ENCODE measurements around the gene DPH7.
"Not testable (repeated sequence)": the region's sequence is repeated elsewhere in the genome, so short reads cannot be mapped to it uniquely, and the experiment has no call there.

Gene DPH7

DNA sequence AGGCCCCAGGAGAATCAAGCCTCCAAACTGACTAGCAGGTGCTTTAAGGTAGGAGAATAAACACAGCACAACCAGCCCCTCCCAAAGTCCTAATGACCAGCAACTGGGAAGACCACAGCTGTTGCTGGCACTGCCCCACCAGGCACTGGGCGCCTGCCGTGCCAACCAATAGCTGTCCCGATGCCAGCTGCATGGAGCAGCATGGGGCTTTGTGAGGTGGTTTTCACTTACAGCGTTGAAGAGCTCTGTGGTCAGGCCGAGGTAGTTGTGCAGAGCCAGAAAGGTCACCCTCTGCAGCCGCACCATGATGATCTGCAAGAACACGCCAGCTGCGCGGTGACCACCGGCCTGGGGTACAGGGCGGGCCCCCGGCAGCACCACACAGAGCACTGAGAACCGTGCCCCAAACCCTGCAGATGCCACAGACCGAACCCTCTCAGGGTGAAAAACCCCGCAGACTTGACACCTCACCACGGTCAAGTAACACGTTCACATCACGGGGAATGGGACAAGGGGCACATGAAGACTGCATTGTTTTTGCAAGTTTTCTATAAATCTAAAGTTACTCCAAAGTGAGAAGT is 57.2 kb downstream of the DPH7 start:
- no peak overlapping the region for H3K9ac ChIP-seq (ENCODE audit: low read length)
- no peaks in the 10 kb centered on the region for H3K36me3 ChIP-seq (ENCODE audit: control insufficient read depth, low read depth, low read length)
- no peaks in the 10 kb centered on the region for H3K9me3 ChIP-seq (ENCODE audit: control insufficient read depth, low read depth, low read length)
- H3K4me3 ChIP-seq (ENCODE audit: low read length): no peak overlapping the region
- no peaks in the 10 kb centered on the region for H3K27me3 ChIP-seq (ENCODE audit: control insufficient read depth, insufficient read depth, low read length)
- H3K4me1 ChIP-seq (ENCODE audit: control insufficient read depth, low read depth, low read length): no peaks in the 10 kb centered on the region
- no peak overlapping the region for H3K27ac ChIP-seq (ENCODE audit: low read length)

DNA sequence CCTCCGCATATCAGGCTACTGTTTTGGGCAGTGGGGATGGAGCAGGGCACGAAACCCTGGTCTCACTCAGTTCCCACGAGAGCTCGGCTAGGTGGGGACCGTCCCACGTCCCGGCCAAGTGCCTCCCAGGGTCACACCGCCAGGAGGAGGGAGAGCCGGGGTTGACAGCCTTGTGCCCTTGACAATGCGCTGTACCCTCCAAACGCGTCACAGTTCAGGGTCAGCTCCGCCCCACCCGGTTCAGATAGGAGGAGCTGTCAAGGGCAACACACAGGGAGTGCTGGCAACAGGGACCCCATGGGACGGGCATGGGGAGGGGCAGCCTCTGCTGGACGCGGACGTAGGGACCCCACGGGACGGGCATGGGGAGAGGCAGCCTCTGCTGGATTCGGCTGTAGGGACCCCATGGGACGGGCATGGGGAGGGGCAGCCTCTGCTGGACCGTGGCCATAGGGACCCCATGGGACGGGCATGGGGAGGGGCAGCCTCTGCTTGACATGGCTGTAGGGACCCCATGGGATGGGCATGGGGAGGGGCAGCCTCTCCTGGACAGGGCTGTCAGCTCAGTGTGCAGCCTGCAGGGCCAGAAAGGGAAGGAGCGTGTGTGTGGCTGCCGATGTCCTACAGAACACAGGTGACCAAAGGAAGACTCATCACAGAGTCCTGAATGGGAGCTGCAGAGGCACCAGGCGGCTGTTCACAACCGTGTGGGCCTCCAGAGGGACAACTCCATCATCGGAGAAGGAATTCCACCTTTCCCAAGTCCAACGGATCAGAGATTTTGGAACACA is 57.9 kb downstream of the DPH7 start:
- Histone ChIP-seq H3K4me1 (ENCODE audit: control insufficient read depth, low read depth, low read length) (no peaks in the 10 kb centered on the region), H3K9me3 (ENCODE audit: control insufficient read depth, low read depth, low read length) (no peaks in the 10 kb centered on the region), H3K36me3 (ENCODE audit: control insufficient read depth, low read depth, low read length) (no peaks in the 10 kb centered on the region), H3K27me3 (ENCODE audit: control insufficient read depth, insufficient read depth, low read length) (no peaks in the 10 kb centered on the region), H3K27ac (ENCODE audit: low read length) (no peak overlapping the region), H3K4me3 (ENCODE audit: low read length) (no peak overlapping the region), H3K9ac (ENCODE audit: low read length) (no peak overlapping the region)

DNA sequence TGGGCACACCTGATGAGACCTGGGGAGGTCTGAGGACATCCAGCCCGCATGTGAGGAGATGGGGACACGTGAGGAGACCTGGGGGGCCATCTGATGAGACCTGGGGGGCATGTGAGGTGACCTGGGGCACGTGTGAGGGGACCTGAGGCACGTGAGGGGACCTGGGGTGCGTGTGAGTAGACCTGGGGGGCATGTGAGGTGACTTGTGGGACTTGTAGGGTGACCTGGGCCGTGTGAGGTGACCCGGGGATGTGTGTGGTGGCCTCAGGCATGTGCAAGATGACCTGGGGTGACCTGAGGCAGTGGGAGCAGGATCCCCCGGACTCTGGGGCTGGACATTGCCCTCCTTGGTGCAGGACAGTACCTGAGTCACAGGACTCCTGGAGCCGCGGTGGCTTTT is 59.2 kb downstream of the DPH7 start:
- Histone ChIP-seq H3K27ac (ENCODE audit: low read length) (no peak overlapping the region), H3K27me3 (ENCODE audit: control insufficient read depth, insufficient read depth, low read length) (no peaks in the 10 kb centered on the region), H3K9me3 (ENCODE audit: control insufficient read depth, low read depth, low read length) (no peaks in the 10 kb centered on the region), H3K4me1 (ENCODE audit: control insufficient read depth, low read depth, low read length) (no peaks in the 10 kb centered on the region), H3K36me3 (ENCODE audit: control insufficient read depth, low read depth, low read length) (no peaks in the 10 kb centered on the region), H3K4me3 (ENCODE audit: low read length) (no peak overlapping the region), H3K9ac (ENCODE audit: low read length) (no peak overlapping the region)

DNA sequence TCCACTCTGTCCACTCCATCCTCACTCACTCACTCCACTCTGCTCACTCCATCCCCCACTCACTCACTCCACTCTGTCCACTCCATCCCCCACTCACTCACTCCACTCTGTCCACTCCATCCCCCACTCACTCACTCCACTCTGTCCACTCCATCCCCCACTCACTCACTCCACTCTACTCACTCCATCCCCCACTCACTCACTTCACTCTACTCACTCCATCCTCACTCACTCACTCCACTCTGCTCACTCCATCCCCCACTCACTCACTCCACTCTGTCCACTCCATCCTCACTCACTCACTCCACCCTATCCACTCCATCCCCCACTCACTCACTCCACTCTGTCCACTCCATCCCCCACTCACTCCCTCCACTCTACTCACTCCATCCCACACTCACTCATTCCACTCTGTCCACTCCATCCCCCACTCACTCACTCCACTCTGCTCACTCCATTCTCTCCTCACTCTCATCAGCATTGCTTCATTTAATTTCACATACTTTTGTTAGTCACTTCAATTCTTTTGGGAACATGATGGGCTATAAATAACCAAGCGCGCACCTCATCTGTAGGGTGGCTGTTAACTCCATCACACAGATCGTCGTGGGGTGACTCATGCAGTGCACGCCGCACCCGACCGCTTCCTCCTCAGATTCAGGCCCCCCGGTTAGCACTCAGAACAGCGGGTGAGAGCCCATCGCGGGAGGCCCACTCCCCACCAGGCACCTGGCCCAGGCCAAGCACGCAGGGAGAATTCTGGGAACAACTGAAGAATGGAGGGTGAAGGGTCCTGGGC is 59.9 kb downstream of the DPH7 start:
- not testable (repeated sequence) for H3K4me3 ChIP-seq (ENCODE audit: low read length); H3K4me1 ChIP-seq (ENCODE audit: control insufficient read depth, low read depth, low read length); H3K27me3 ChIP-seq (ENCODE audit: control insufficient read depth, insufficient read depth, low read length); H3K9me3 ChIP-seq (ENCODE audit: control insufficient read depth, low read depth, low read length); H3K36me3 ChIP-seq (ENCODE audit: control insufficient read depth, low read depth, low read length); H3K9ac ChIP-seq (ENCODE audit: low read length); H3K27ac ChIP-seq (ENCODE audit: low read length)

DNA sequence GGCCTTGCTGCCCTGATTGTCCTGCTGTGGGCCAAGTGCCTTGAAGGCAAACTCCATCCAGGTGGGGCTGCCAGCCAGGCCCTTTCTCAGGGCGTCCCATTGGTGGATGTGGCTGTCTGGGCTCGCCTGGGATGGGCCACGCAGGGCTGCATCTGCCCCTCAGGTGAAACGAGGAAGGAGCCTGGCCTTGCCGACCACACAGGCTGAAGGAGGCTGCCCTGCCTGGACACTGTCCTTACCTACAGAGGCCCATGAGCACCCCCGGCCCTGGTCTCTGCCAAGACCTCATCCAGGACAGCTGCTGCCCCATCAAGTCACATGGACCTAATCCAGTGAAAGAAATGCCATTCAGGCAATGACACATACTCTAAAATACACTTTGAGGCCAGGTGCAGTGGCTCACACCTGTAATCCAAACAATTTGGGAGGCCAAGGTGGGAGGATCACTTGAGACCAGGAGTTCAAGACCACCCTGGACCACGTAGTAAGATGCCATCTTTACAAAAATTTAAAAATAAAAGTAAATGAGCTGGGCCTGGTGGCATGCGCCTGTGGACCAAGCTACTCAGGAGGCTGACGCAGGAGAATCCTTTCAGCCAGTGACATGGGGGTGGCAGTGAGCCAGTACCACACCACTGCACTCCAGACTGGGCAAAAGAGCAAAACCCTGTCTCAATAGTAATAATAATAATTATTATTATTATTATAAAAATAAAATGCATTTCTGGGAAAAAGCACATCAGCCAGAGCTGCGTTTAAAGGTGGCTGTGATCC is 62.4 kb downstream of the DPH7 start:
- H3K9me3 ChIP-seq (ENCODE audit: control insufficient read depth, low read depth, low read length): no peaks in the 10 kb centered on the region

DNA sequence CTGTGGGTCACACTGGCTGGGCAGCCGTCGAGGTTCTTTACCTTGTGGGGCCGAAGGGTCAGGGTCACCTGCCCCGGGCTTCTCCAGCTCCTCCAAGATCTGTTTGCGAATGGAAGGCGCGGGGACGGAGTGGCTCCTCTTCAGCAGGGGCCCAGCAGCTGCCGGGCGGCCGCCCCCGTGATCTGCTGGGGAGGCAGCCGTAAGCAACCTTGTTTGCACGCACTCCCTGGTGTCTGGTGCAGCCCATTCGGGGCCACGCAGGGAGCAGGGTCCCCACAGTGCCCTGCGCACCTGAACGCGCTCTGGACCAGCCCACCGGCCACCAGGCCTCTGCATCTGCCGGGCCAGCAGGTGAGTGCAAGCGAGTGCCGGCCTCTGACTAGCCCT is 63.4 kb downstream of the DPH7 start:
- Histone ChIP-seq H3K4me3 (ENCODE audit: low read length) (no peak overlapping the region), H3K27me3 (ENCODE audit: control insufficient read depth, insufficient read depth, low read length) (no peaks in the 10 kb centered on the region), H3K27ac (ENCODE audit: low read length) (no peak overlapping the region), H3K4me1 (ENCODE audit: control insufficient read depth, low read depth, low read length) (no peaks in the 10 kb centered on the region), H3K9ac (ENCODE audit: low read length) (no peak overlapping the region), H3K9me3 (ENCODE audit: control insufficient read depth, low read depth, low read length) (no peaks in the 10 kb centered on the region), H3K36me3 (ENCODE audit: control insufficient read depth, low read depth, low read length) (no peaks in the 10 kb centered on the region)

More for the DNA sequence above, 62.4 kb downstream of the DPH7 start:
- Histone ChIP-seq H3K36me3 (ENCODE audit: control insufficient read depth, low read depth, low read length) (no peaks in the 10 kb centered on the region), H3K27me3 (ENCODE audit: control insufficient read depth, insufficient read depth, low read length) (no peaks in the 10 kb centered on the region), H3K27ac (ENCODE audit: low read length) (no peak overlapping the region), H3K4me1 (ENCODE audit: control insufficient read depth, low read depth, low read length) (no peaks in the 10 kb centered on the region), H3K4me3 (ENCODE audit: low read length) (no peak overlapping the region), H3K9ac (ENCODE audit: low read length) (no peak overlapping the region)

DNA sequence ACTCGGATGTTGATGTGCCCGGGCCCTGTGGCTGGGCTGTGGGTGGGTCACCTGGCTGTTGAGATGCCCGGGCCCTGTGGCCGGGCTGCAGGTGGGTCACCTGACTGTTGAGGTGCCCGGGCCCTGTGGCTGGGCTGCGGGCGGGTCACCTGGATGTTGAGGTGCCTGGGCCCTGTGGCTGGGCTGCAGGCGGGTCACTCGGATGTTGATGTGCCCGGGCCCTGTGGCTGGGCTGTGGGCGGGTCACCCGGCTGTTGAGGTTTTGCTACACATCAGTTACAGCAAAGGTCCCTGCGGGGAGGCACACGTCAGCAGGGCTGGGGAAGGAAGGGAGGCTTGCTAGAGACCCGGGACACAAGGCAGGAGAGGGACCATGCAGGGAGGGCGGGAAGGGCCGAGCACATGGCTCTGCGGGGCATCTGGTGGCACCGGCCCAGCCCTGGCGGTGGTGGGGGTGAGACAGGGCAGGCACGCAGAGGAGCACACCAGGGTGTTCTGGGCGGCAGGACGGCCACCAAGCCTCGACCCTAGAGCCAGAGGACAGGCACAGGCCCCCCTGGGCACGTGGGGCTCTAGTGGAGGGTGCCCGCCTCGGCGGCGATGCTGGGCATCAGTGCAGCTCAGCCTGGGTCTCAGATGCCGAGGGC is 63.9 kb downstream of the DPH7 start:
- Histone ChIP-seq H3K9me3 (ENCODE audit: control insufficient read depth, low read depth, low read length) (no peaks in the 10 kb centered on the region), H3K4me1 (ENCODE audit: control insufficient read depth, low read depth, low read length) (no peaks in the 10 kb centered on the region), H3K9ac (ENCODE audit: low read length) (no peak overlapping the region), H3K27ac (ENCODE audit: low read length) (no peak overlapping the region), H3K27me3 (ENCODE audit: control insufficient read depth, insufficient read depth, low read length) (no peaks in the 10 kb centered on the region), H3K36me3 (ENCODE audit: control insufficient read depth, low read depth, low read length) (no peaks in the 10 kb centered on the region), H3K4me3 (ENCODE audit: low read length) (no peak overlapping the region)

DNA sequence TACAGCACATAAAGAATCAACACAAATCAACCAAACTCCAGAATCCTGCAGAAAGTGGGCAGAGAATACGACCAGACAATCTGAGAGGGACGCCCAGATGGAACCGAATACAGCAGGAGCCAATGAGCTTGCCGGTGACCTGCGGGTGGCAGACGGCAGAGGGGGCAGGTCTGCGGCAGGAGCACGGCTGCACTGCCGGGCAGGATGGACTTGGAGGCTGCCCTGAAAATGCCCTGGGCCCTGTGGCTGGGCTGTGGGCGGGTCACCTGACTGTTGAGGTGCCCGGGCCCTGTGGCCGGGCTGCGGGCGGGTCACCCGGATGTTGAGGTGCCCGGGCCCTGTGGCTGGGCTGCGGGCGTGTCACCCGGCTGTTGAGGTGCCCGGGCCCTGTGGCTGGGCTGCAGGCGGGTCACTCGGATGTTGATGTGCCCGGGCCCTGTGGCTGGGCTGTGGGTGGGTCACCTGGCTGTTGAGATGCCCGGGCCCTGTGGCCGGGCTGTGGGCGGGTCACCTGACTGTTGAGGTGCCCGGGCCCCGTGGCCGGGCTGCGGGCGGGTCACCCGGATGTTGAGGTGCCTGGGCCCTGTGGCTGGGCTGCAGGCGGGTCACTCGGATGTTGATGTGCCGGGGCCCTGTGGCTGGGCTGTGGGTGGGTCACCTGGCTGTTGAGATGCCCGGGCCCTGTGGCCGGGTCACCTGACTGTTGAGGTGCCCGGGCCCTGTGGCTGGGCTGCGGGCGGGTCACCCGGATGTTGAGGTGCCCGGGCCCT is 64.7 kb downstream of the DPH7 start:
- H3K27me3 ChIP-seq (ENCODE audit: control insufficient read depth, insufficient read depth, low read length); H3K4me3 ChIP-seq (ENCODE audit: low read length); H3K27ac ChIP-seq (ENCODE audit: low read length); H3K9me3 ChIP-seq (ENCODE audit: control insufficient read depth, low read depth, low read length); H3K36me3 ChIP-seq (ENCODE audit: control insufficient read depth, low read depth, low read length); H3K9ac ChIP-seq (ENCODE audit: low read length); H3K4me1 ChIP-seq (ENCODE audit: control insufficient read depth, low read depth, low read length): not testable (repeated sequence)

DNA sequence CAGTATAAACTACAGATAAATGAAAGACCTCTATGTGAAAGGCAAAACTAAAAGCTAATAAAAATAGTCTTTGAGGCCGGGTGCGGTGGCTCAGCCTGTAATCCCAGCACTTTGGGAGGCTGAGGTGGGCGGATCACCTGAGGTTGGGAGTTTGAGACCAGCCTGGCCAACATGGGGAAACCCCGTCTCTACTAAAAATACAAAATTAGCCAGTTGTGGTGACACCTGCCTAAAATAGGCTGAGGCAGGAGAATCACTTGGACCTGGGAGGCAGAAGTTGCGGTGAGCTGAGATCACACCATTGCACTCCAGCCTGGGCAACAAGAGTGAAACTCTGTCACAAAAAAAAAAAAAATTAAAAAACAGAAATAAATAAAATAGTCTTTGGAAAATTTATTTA is 65.6 kb downstream of the DPH7 start:
- not testable (repeated sequence) for H3K4me3 ChIP-seq (ENCODE audit: low read length); H3K4me1 ChIP-seq (ENCODE audit: control insufficient read depth, low read depth, low read length); H3K27ac ChIP-seq (ENCODE audit: low read length); H3K9me3 ChIP-seq (ENCODE audit: control insufficient read depth, low read depth, low read length); H3K27me3 ChIP-seq (ENCODE audit: control insufficient read depth, insufficient read depth, low read length); H3K36me3 ChIP-seq (ENCODE audit: control insufficient read depth, low read depth, low read length); H3K9ac ChIP-seq (ENCODE audit: low read length)

DNA sequence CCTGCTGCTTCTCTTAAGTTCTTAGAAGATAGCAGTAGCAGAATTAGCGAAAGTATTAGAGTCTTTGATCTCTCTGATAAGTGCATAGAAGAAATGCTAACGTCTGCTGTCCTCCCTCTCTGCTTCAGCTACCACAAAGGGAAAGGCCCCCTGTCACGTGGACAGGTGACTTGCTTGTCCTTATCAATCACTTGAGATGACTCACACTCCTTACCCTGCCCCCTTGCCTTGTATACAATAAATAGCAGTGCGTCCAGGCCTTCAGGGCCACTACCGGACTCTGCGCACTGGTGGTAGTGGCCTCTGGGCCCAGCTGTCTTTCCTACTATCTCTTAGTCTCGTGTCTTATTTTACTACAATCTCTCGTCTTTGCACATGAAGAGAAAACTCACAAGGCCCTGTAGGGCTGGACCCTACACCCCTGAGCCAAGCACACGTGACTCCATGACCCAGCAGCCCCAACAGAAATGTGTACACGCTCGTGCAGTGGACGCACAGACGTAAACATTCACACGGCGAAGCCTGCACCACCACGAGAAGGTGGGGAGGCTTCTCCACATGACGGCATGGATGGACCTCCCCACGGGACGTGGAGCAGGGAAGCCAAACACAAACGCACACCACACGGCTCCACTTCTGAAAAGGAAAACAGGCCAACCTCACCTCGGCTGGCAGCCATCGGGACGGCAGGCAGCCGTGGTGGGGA is 66.8 kb downstream of the DPH7 start:
- H3K4me1 ChIP-seq (ENCODE audit: control insufficient read depth, low read depth, low read length): no peaks in the 10 kb centered on the region
- no peaks in the 10 kb centered on the region for H3K9me3 ChIP-seq (ENCODE audit: control insufficient read depth, low read depth, low read length)
- no peak overlapping the region for H3K4me3 ChIP-seq (ENCODE audit: low read length)
- H3K27me3 ChIP-seq (ENCODE audit: control insufficient read depth, insufficient read depth, low read length): no peaks in the 10 kb centered on the region
- H3K9ac ChIP-seq (ENCODE audit: low read length): no peak overlapping the region
- H3K27ac ChIP-seq (ENCODE audit: low read length): no peak overlapping the region
- no peaks in the 10 kb centered on the region for H3K36me3 ChIP-seq (ENCODE audit: control insufficient read depth, low read depth, low read length)

Data from iPS-18a (cell line).